ENCODE results near the gene GALNT4.

Gene GALNT4

GRCh38 chr12:89490922-89491321 is 33.7 kb downstream of the GALNT4 start:
- DNase-seq, result no peak

- no peak for DNase-seq
These were observed 38.3 kb downstream of the GALNT4 start for GRCh38 chr12:89486264-89486663.

GRCh38 chr12:89484470-89484869 is 40.1 kb downstream of the GALNT4 start:
- DNase-seq, result no peak

GRCh38 chr12:89481213-89481914 is 43.2 kb downstream of the GALNT4 start:
- no peak for DNase-seq

GRCh38 chr12:89479982-89480381 is 44.6 kb downstream of the GALNT4 start:
- no peak for DNase-seq

GRCh38 chr12:89477633-89478279 is 46.8 kb downstream of the GALNT4 start:
- DNase-seq, result no peak

GRCh38 chr12:89476904-89477595 is 47.5 kb downstream of the GALNT4 start:
- DNase-seq, result no peak

- DNase-seq, result no peak
These were observed 48.4 kb downstream of the GALNT4 start for GRCh38 chr12:89476232-89476631.

GRCh38 chr12:89475203-89475990 is 49.2 kb downstream of the GALNT4 start:
- DNase-seq, result no peak

GRCh38 chr12:89474615-89475014 is 50.0 kb downstream of the GALNT4 start:
- DNase-seq, result no peak

All from NCI-H1417 (cell line).